VCaP (cell line): ENCODE results near the gene HOXD10.

Source experiments
- H3K27ac ChIP-seq: fragments of 450-650 bp; 2 replicates; pipeline ENCODE4 v1.5.1; 2017
- CTCF ChIP-seq: fragments of 450-650 bp; conservative IDR thresholded peaks from 2 replicates; pipeline ENCODE4 v1.5.1; 2017; ENCODE audit warnings: mild to moderate bottlenecking, moderate library complexity

The HOXD10 gene

GRCh38 chr2:176074919-176075425, 41.6 kb upstream of the HOXD10 start:
- no peak for TF ChIP-seq CTCF

GRCh38 chr2:176075481-176075880, 41.1 kb upstream of the HOXD10 start:
- no peak overlapping the region for H3K27ac ChIP-seq
- TF ChIP-seq CTCF = no peak

More at GRCh38 chr2:176074919-176075425, 41.6 kb upstream of the HOXD10 start:
- H3K27ac ChIP-seq = no peak overlapping the region

- no peak overlapping the region for H3K27ac ChIP-seq
- no peak for TF ChIP-seq CTCF
Measured at GRCh38 chr2:176076063-176076462, 40.5 kb upstream of the HOXD10 start.

GRCh38 chr2:176076796-176077195, 39.8 kb upstream of the HOXD10 start:
- H3K27ac ChIP-seq = no peak overlapping the region
- no peak for TF ChIP-seq CTCF

GRCh38 chr2:176078541-176079284, 37.9 kb upstream of the HOXD10 start:
- no peak for TF ChIP-seq CTCF
- H3K27ac ChIP-seq = no peak overlapping the region

- no peak for TF ChIP-seq CTCF
Measured at GRCh38 chr2:176079285-176079830, 37.2 kb upstream of the HOXD10 start.

GRCh38 chr2:176079831-176080539, 36.6 kb upstream of the HOXD10 start:
- peak; percentile 82 for TF ChIP-seq CTCF
- no peak overlapping the region for H3K27ac ChIP-seq

More at GRCh38 chr2:176079285-176079830, 37.2 kb upstream of the HOXD10 start:
- no peak overlapping the region for H3K27ac ChIP-seq
